CD14-positive monocyte (primary cell): Measurements from ENCODE around the gene NMNAT3. TPM values are rescaled to one million over a fixed set of nuclear protein-coding genes. Genes with fewer than 3 reads are reported as not detected.

ENCODE experiments used
- DNase-seq, 3 donors: peaks; one replicate each; pipeline ENCODE4 v3.0.0-alpha.2; 2011 to 2022
- H2AFZ ChIP-seq: 2 replicates; pipeline ENCODE4 v1.6.0; 2012; ENCODE audit warnings: mild to moderate bottlenecking, low read depth, low read length, inconsistent platforms; ENCODE audit not compliant: insufficient read depth, poor library complexity, severe bottlenecking
- H3K27ac ChIP-seq, 2 donors: 1 replicate in 1 of 2; 2 replicates in 1 of 2; pipeline ENCODE4 v1.5.1; 2012 to 2013; ENCODE audit warnings: low read length in 2 of 2, control low read depth in 1 of 2, inconsistent platforms in 1 of 2, low read depth in 1 of 2, mild to moderate bottlenecking in 1 of 2
- H3K27me3 ChIP-seq, 2 donors: one replicate each; pipeline versions ENCODE4 v1.6.0 to v1.6.1; 2011 to 2013; ENCODE audit warnings: low read length in 2 of 2; ENCODE audit not compliant: control insufficient read depth in 2 of 2, insufficient read depth in 2 of 2
- H3K36me3 ChIP-seq, 2 donors: replicated peaks in 1 of 2; 1 replicate in 1 of 2; 2 replicates in 1 of 2; pipeline versions ENCODE4 v1.5.1 to v1.6.1; 2012 to 2013; ENCODE audit warnings: low read length in 2 of 2, control low read depth in 1 of 2, inconsistent platforms in 1 of 2, mild to moderate bottlenecking in 1 of 2; ENCODE audit not compliant: insufficient read depth in 2 of 2, control insufficient read depth in 1 of 2
- H3K4me1 ChIP-seq, 2 donors: 1 replicate in 1 of 2; 2 replicates in 1 of 2; pipeline versions ENCODE4 v1.5.1 to v1.6.1; 2012 to 2013; ENCODE audit warnings: low read length in 2 of 2, control low read depth in 1 of 2, inconsistent platforms in 1 of 2, mild to moderate bottlenecking in 1 of 2, moderate library complexity in 1 of 2; ENCODE audit not compliant: insufficient read depth in 2 of 2, control insufficient read depth in 1 of 2
- H3K4me2 ChIP-seq: replicated peaks from 2 replicates; pipeline ENCODE3; 2012; ENCODE audit warnings: low read length, moderate library complexity, mild to moderate bottlenecking; ENCODE audit not compliant: poor library complexity, severe bottlenecking; ENCODE audit errors: extremely low read depth
- H3K4me3 ChIP-seq, 3 experiments: fragments of 200-600 bp in 1 of 3; sonication (generic) in 1 of 3; replicated peaks in 1 of 3; 1 replicate in 2 of 3; 2 replicates in 1 of 3; pipeline ENCODE4 v1.5.1; 2011 to 2013; ENCODE audit warnings: low read length in 3 of 3, mild to moderate bottlenecking in 3 of 3, control low read depth in 2 of 3, low read depth in 2 of 3, inconsistent platforms in 1 of 3, moderate library complexity in 1 of 3
- H3K79me2 ChIP-seq: 2 replicates; pipeline ENCODE4 v1.6.0; 2012; ENCODE audit warnings: mild to moderate bottlenecking, control low read depth, inconsistent platforms, low read length, moderate library complexity; ENCODE audit not compliant: insufficient read depth
- H3K9ac ChIP-seq: 2 replicates; pipeline ENCODE4 v1.6.0; 2017; ENCODE audit warnings: low read length, mild to moderate bottlenecking; ENCODE audit not compliant: insufficient read depth, poor library complexity, severe bottlenecking
- H3K9me3 ChIP-seq, 2 donors: replicated peaks in 1 of 2; 1 replicate in 1 of 2; 2 replicates in 1 of 2; pipeline versions ENCODE4 v1.5.1 to v1.6.1; 2012 to 2013; ENCODE audit warnings: low read length in 2 of 2, control low read depth in 1 of 2; ENCODE audit not compliant: control insufficient read depth in 1 of 2, insufficient read depth in 1 of 2
- H4K20me1 ChIP-seq: 2 replicates; pipeline ENCODE4 v1.6.0; 2012; ENCODE audit warnings: mild to moderate bottlenecking, low read length, control low read depth, moderate library complexity; ENCODE audit not compliant: insufficient read depth
- H3K27ac Mint-ChIP-seq, 7 donors: one replicate each; pipeline ENCODE4 v1.8.0; 2020; ENCODE audit warnings: mild to moderate bottlenecking in 7 of 7, mixed read lengths in 7 of 7, moderate library complexity in 6 of 7, inconsistent platforms in 2 of 7
- H3K27me3 Mint-ChIP-seq, 3 donors: one replicate each; pipeline ENCODE4 v1.8.0; 2021 to 2022; ENCODE audit warnings: low read depth in 3 of 3, mild to moderate bottlenecking in 3 of 3, mixed read lengths in 3 of 3, moderate library complexity in 3 of 3, inconsistent platforms in 1 of 3
- H3K36me3 Mint-ChIP-seq, 2 donors: one replicate each; pipeline ENCODE4 v1.8.0; 2020; ENCODE audit warnings: mixed read lengths in 2 of 2, inconsistent platforms in 1 of 2, mild to moderate bottlenecking in 1 of 2
- H3K4me1 Mint-ChIP-seq: one replicate; pipeline ENCODE4 v1.8.0; 2020; ENCODE audit warnings: mild to moderate bottlenecking, mixed read lengths
- H3K4me3 Mint-ChIP-seq, 2 donors: one replicate each; pipeline ENCODE4 v1.8.0; 2020; ENCODE audit warnings: mild to moderate bottlenecking in 2 of 2, mixed read lengths in 2 of 2, moderate library complexity in 1 of 2
- H3K9me3 Mint-ChIP-seq, 7 donors: one replicate each; pipeline ENCODE4 v1.8.0; 2020 to 2022; ENCODE audit warnings: mixed read lengths in 7 of 7, mild to moderate bottlenecking in 6 of 7, moderate library complexity in 6 of 7, inconsistent platforms in 2 of 7
- CTCF ChIP-seq: fragments of 200-600 bp; IDR thresholded peaks from one replicate; pipeline ENCODE4 v1.8.0; 2022; ENCODE audit warnings: antibody characterized with exemption, mild to moderate bottlenecking
- WGBS: methylation state at CpG from one replicate; pipeline ENCODE4 v1.1.5; 2013; ENCODE audit warnings: missing lambda C conversion rate; ENCODE audit not compliant: insufficient coverage; 5-methylcytosine and 5-hydroxymethylcytosine counted together
- intact Hi-C, 2 donors: fragments of 100-400 bp; cut with micrococcal nuclease; formaldehyde crosslinking; loops; one replicate each; pipeline versions ENCODE4 v1.15.0 to v1.15.1; 2023
- polyA plus RNA-seq, 3 donors: library from polyadenylated mRNA; depleted of rRNA in 1 of 3; unstranded in 2 of 3; stranded (reverse) in 1 of 3; fragments of 300-500 nt in 2 of 3; fragments of >200 nt in 1 of 3; fragmentation: Illumina TruSeq in 2 of 3; gene quantifications; 1 replicate in 2 of 3; 2 replicates in 1 of 3; pipeline ENCODE4 v1.2.3, GENCODE V29; 2012 to 2021

NMNAT3 gene
- polyA plus RNA-seq, 3 donors: 1.4 to 5.7 (median 2.9) TPM

DNA sequence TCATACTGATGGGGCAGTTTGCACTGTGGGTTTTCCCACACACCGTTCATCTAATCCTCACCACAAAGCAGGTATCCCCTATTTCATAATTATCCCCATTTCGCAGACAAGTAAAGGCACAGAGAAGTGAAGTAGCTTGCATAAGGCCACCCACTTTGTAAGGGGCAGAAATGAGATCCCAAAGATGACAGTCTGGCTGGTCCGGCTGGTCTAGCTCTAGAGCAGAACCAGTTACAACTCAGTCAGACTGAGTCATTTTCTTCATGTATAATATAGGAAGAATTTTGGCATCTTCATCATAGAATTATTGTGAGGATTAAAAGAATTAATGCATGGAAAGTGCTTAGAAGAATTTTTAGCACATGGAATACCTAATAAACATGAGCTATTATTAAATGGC lies 148.8 kb downstream of the NMNAT3 start:
- no peaks in the 10 kb centered on the region for H3K27me3 ChIP-seq
- H3K4me1 Mint-ChIP-seq: no peaks in the 10 kb centered on the region
- no peak overlapping the region for H3K4me3 ChIP-seq
- H3K36me3 Mint-ChIP-seq: no peaks in the 10 kb centered on the region
- H2AFZ ChIP-seq: no peak overlapping the region
- no peaks in the 10 kb centered on the region for H4K20me1 ChIP-seq
- H3K9me3 Mint-ChIP-seq: no peaks in the 10 kb centered on the region
- H3K9me3 ChIP-seq: no peaks in the 10 kb centered on the region
- no peaks in the 10 kb centered on the region for H3K36me3 ChIP-seq
- no peak overlapping the region for H3K9ac ChIP-seq
- TF ChIP-seq CTCF: no peak
- intact Hi-C loops: no loop called here
- no peak overlapping the region for H3K27ac Mint-ChIP-seq
- H3K4me1 ChIP-seq: no peaks in the 10 kb centered on the region
- no CpG with 5 or more reads among the region's 3 CpGs for WGBS
- H3K4me2 ChIP-seq: no peak overlapping the region
- H3K4me3 Mint-ChIP-seq: no peak overlapping the region
- no peaks in the 10 kb centered on the region for H3K79me2 ChIP-seq
- no peak overlapping the region for H3K27ac ChIP-seq
- peaks cover 1 to 3% (median 3%) of the 10 kb centered on the region in 3 donors for H3K27me3 Mint-ChIP-seq
- no peak for DNase-seq

DNA sequence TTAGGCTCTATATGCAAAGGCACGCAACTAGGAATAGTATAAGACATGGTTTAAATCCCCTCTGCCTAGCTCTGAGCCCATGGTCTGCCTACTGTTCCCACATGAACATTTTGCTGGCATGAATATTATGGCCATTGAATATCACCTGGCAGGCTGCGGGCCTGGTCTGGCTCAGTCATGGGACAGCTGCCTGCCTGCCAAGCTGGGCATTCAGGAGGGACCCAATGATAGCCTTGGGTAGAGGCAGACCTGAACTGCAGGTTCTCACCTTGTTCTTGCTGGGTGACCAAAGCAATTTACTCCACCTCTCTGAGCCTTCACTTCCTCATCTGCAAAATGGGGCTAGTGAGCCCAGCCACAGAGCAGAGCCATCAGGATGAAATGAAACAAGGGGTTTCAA lies 149.5 kb downstream of the NMNAT3 start:
- H3K36me3 Mint-ChIP-seq: no peaks in the 10 kb centered on the region
- no peak overlapping the region for H3K9ac ChIP-seq
- WGBS: 100% methylated on average over 2 of the region's 2 CpGs
- no peak overlapping the region for H3K4me3 ChIP-seq
- intact Hi-C loops: no loop called here
- no peak overlapping the region for H2AFZ ChIP-seq
- no peak for DNase-seq
- no peaks in the 10 kb centered on the region for H3K4me1 Mint-ChIP-seq
- H3K27ac ChIP-seq: no peak overlapping the region
- H3K36me3 ChIP-seq: no peaks in the 10 kb centered on the region
- no peaks in the 10 kb centered on the region for H3K9me3 ChIP-seq
- H3K27me3 ChIP-seq: no peaks in the 10 kb centered on the region
- no peak overlapping the region for H3K4me2 ChIP-seq
- no peaks in the 10 kb centered on the region for H3K79me2 ChIP-seq
- no peak overlapping the region for H3K27ac Mint-ChIP-seq
- no peak overlapping the region for H3K4me3 Mint-ChIP-seq
- TF ChIP-seq CTCF: no peak
- no peaks in the 10 kb centered on the region for H3K4me1 ChIP-seq
- peaks cover 1 to 3% (median 3%) of the 10 kb centered on the region in 3 donors for H3K27me3 Mint-ChIP-seq
- no peaks in the 10 kb centered on the region for H3K9me3 Mint-ChIP-seq
- no peaks in the 10 kb centered on the region for H4K20me1 ChIP-seq
